GM18870 (cell line): ENCODE data around the gene HES4.

Source experiments
- ATAC-seq: cut with Tn5 transposase; IDR thresholded peaks from one replicate; pipeline ENCODE4 v1.9.1; 2021; ENCODE audit warnings: moderate library complexity; ENCODE audit not compliant: unreplicated experiment

HES4 gene

GRCh38 chr1:969260-969855 is 30.5 kb downstream of the HES4 start:
- no peak for ATAC-seq

- ATAC-seq, result no peak
These were observed 32.2 kb downstream of the HES4 start for GRCh38 chr1:967466-968343.

GRCh38 chr1:966704-967300 is 33.1 kb downstream of the HES4 start:
- no peak for ATAC-seq

GRCh38 chr1:966135-966703 is 33.7 kb downstream of the HES4 start, which contains the start of gene PLEKHN1:
Gene PLEKHN1 (plus strand): TSS chr1:966482. CDS start chr1:966532, 50 bp downstream.
- no peak for ATAC-seq

- no peak for ATAC-seq
These were observed 34.3 kb downstream of the HES4 start for GRCh38 chr1:965526-966134.

- ATAC-seq, result no peak
These were observed 35.0 kb downstream of the HES4 start for GRCh38 chr1:964691-965525.

- ATAC-seq, result no peak
These were observed 36.0 kb downstream of the HES4 start for GRCh38 chr1:963746-964525.

- ATAC-seq, result no peak
These were observed 36.6 kb downstream of the HES4 start for GRCh38 chr1:963301-963651.

- ATAC-seq, result no peak
These were observed 37.3 kb downstream of the HES4 start for GRCh38 chr1:962381-963300.

GRCh38 chr1:961132-961669 is 38.7 kb downstream of the HES4 start:
- no peak for ATAC-seq

GRCh38 chr1:960363-961131 is 39.4 kb downstream of the HES4 start, which contains the start of gene KLHL17:
Gene KLHL17 (plus strand): TSS chr1:960584. CDS start chr1:960694, 110 bp downstream.
- no peak for ATAC-seq

- ATAC-seq, result no peak
These were observed 40.0 kb downstream of the HES4 start for GRCh38 chr1:959731-960362.

- ATAC-seq, result peak; percentile 40
These were observed 40.8 kb downstream of the HES4 start, which contains the start of gene NOC2L for GRCh38 chr1:958823-959730. Gene NOC2L (minus strand): TSS chr1:959256. CDS start chr1:959240, 16 bp downstream.

- no peak for ATAC-seq
These were observed 43.3 kb downstream of the HES4 start for GRCh38 chr1:956636-957035.

- no peak for ATAC-seq
These were observed 44.4 kb downstream of the HES4 start for GRCh38 chr1:955474-955873.

GRCh38 chr1:954927-955326 is 45.0 kb downstream of the HES4 start:
- ATAC-seq, result no peak
